ENCODE data around the gene PBX1. TPM values are rescaled to one million over a fixed set of nuclear protein-coding genes. Genes with fewer than 3 reads are reported as not detected.
A peak's percentile ranks its signal among the peaks of the same experiment; 100 is the strongest.
"Not testable (repeated sequence)": the region's sequence is repeated elsewhere in the genome, so short reads cannot be mapped to it uniquely, and the experiment has no call there.

PBX1 gene
- total and polyA plus RNA-seq, 12 donors, result 13.3 to 91.8 (median 62.7) TPM

- Histone ChIP-seq H3K27me3 (no peaks in the 10 kb centered on the region), H3K36me3 (no peaks in the 10 kb centered on the region), H3K4me3 (no peak overlapping the region), H3K4me1 (peaks cover 4 to 74% (median 36%) of the 10 kb centered on the region in 9 donors), H3K27ac (peak overlapping the region in 1 of 10 donors; percentile 10), H3K9me3 (no peaks in the 10 kb centered on the region)
- intact Hi-C loops (cut with DNase I), result no loop called here
- TF ChIP-seq CTCF (IDR thresholded peaks at IDR 0.05), result no peak
- 89 to 92% methylated on average over 4 of the region's 4 CpGs for WGBS, 2 donors
- DNase-seq (no peak), ATAC-seq (no peak)
Measured at GRCh38 chr1:164649146-164649545, 90.2 kb downstream of the PBX1 start.

GRCh38 chr1:164650531-164650930 lies 91.5 kb downstream of the PBX1 start:
- DNase-seq (no peak), ATAC-seq (no peak)
- no peaks in the 10 kb centered on the region for H3K36me3 ChIP-seq
- H3K4me3 ChIP-seq, result no peak overlapping the region
- 76 to 80% methylated on average over 2 of the region's 2 CpGs for WGBS, 2 donors
- peaks cover 4 to 63% (median 26%) of the 10 kb centered on the region in 9 donors for H3K4me1 ChIP-seq
- H3K27ac ChIP-seq, result no peak overlapping the region
- no peaks in the 10 kb centered on the region for H3K9me3 ChIP-seq
- H3K27me3 ChIP-seq, result no peaks in the 10 kb centered on the region
- intact Hi-C loops (cut with DNase I), result no loop called here
- no peak for TF ChIP-seq CTCF (IDR thresholded peaks at IDR 0.05)

- no peak for TF ChIP-seq CTCF (IDR thresholded peaks at IDR 0.05)
- 60 to 67% methylated on average over 13 of the region's 13 CpGs for WGBS, 2 donors
- Histone ChIP-seq H3K9me3 (no peaks in the 10 kb centered on the region), H3K36me3 (no peaks in the 10 kb centered on the region), H3K4me3 (no peak overlapping the region), H3K27ac (no peak overlapping the region), H3K27me3 (no peaks in the 10 kb centered on the region), H3K4me1 (peaks cover 4 to 64% (median 26%) of the 10 kb centered on the region in 9 donors)
- intact Hi-C loops (cut with DNase I), result no loop called here
- DNase-seq (no peak), ATAC-seq (peak in 3 of 8 donors; percentile 28 to 63 (median 29))
Measured at GRCh38 chr1:164651351-164651951, 92.5 kb downstream of the PBX1 start.

- ATAC-seq; H3K4me3 ChIP-seq; intact Hi-C loops (cut with DNase I); DNase-seq; H3K27me3 ChIP-seq; H3K36me3 ChIP-seq; H3K27ac ChIP-seq; H3K9me3 ChIP-seq: not testable (repeated sequence)
- H3K4me1 ChIP-seq, result peaks cover 4 to 55% (median 17%) of the 10 kb centered on the region in 9 donors
- WGBS, 2 donors, result 97 to 98% methylated on average over 6 of the region's 6 CpGs
Measured at GRCh38 chr1:164652969-164653368, 94.0 kb downstream of the PBX1 start.

GRCh38 chr1:164653705-164654104 lies 94.7 kb downstream of the PBX1 start:
- peak in 1 of 8 donors; percentile 63 for ATAC-seq
- H3K27me3 ChIP-seq, result no peaks in the 10 kb centered on the region

More at GRCh38 chr1:164653705-164654104, 94.7 kb downstream of the PBX1 start:
- Histone ChIP-seq H3K4me3 (no peak overlapping the region), H3K27ac (peak overlapping the region in 2 of 10 donors; percentile 11 to 43), H3K9me3 (no peaks in the 10 kb centered on the region), H3K4me1 (peaks cover 3 to 55% (median 11%) of the 10 kb centered on the region in 9 donors), H3K36me3 (no peaks in the 10 kb centered on the region)
- WGBS, 2 donors, result 84 to 85% methylated on average over 3 of the region's 3 CpGs
- no peak for TF ChIP-seq CTCF (IDR thresholded peaks at IDR 0.05)
- intact Hi-C loops (cut with DNase I), result no loop called here
- no peak for DNase-seq

Data from heart right ventricle (tissue), 16 donors.